ENCODE results near the gene APP. TPM values are rescaled to one million over a fixed set of nuclear protein-coding genes. Genes with fewer than 3 reads are reported as not detected.

Gene APP
- total RNA-seq, 4 donors from 2014 or later: 471 to 1,291 (median 672) TPM

DNA sequence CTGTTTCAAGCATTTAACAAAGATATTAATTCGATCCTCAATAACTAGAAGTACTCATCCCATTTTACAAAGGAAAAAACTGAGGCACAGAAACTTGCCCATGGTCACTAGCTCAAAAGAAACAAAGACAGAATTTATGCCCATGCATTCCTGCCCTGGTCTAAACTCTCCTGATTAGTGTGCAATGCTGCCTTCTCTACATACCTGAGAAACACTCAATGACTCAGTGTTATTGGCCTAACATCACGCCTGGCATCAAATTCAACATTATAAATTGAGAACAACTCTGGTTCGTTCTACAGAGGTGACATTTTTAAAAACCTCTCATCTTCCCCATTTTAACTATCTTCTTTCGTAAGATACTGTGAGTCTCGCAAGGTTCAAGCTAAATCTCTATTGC, 5.2 kb downstream of the APP start:
- in situ Hi-C loops (cut with MboI; ENCODE audit: low pct_ligation_motif_present in 1 of 4, low pct_unique_long_range_greater_than_20kb in 1 of 4, low sequenced_read_pairs in 3 of 4): loop anchor here in 1 of 4 donors (25.0 kb wide), 1 partner anchor 278 kb away; no protein-coding TSS in a partner anchor
- TF ChIP-seq, protein P1, sequence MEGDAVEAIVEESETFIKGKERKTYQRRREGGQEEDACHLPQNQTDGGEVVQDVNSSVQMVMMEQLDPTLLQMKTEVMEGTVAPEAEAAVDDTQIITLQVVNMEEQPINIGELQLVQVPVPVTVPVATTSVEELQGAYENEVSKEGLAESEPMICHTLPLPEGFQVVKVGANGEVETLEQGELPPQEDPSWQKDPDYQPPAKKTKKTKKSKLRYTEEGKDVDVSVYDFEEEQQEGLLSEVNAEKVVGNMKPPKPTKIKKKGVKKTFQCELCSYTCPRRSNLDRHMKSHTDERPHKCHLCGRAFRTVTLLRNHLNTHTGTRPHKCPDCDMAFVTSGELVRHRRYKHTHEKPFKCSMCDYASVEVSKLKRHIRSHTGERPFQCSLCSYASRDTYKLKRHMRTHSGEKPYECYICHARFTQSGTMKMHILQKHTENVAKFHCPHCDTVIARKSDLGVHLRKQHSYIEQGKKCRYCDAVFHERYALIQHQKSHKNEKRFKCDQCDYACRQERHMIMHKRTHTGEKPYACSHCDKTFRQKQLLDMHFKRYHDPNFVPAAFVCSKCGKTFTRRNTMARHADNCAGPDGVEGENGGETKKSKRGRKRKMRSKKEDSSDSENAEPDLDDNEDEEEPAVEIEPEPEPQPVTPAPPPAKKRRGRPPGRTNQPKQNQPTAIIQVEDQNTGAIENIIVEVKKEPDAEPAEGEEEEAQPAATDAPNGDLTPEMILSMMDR (IDR thresholded peaks at IDR 0.05): no peak
- TF ChIP-seq POLR2AphosphoS5 (IDR thresholded peaks at IDR 0.05) (no peak), EP300 (IDR thresholded peaks at IDR 0.05; ENCODE audit: low read depth) (no peak), POLR2A (IDR thresholded peaks at IDR 0.05) (no peak)
- intact Hi-C loops (cut with DNase I; ENCODE audit: low total_unique reads): no loop called here
- H3K9me3 ChIP-seq: no peaks in the 10 kb centered on the region
- H3K27ac ChIP-seq: peak overlapping the region in 1 of 4 donors; percentile 26
- H3K4me3 ChIP-seq: no peak overlapping the region
- 76 to 80% methylated on average over 5 of the region's 5 CpGs for WGBS, 2 donors (ENCODE audit: low coverage in 1 of 2)
- no peaks in the 10 kb centered on the region for H3K27me3 ChIP-seq
- peaks cover 0 to 50% (median 27%) of the 10 kb centered on the region in 4 donors for H3K4me1 ChIP-seq
- DNase-seq: no peak
- no peaks in the 10 kb centered on the region for H3K36me3 ChIP-seq

GRCh38 chr21:26164311-26164710, 6.3 kb downstream of the APP start:
- no peak overlapping the region for H3K27ac ChIP-seq
- TF ChIP-seq EP300 (IDR thresholded peaks at IDR 0.05; ENCODE audit: low read depth): no peak
- TF ChIP-seq POLR2AphosphoS5 (IDR thresholded peaks at IDR 0.05): no peak
- peaks cover 0 to 58% (median 29%) of the 10 kb centered on the region in 4 donors for H3K4me1 ChIP-seq
- intact Hi-C loops (cut with DNase I; ENCODE audit: low total_unique reads): no loop called here
- 20 to 46% methylated on average over 1 to 2 of the region's 2 CpGs for WGBS, 2 donors (ENCODE audit: low coverage in 1 of 2)
- no peak for DNase-seq
- H3K27me3 ChIP-seq: no peaks in the 10 kb centered on the region
- no peaks in the 10 kb centered on the region for H3K9me3 ChIP-seq
- H3K36me3 ChIP-seq: no peaks in the 10 kb centered on the region
- in situ Hi-C loops (cut with MboI; ENCODE audit: low pct_ligation_motif_present in 1 of 4, low pct_unique_long_range_greater_than_20kb in 1 of 4, low sequenced_read_pairs in 3 of 4): loop anchor here in 1 of 4 donors (25.0 kb wide), 1 partner anchor 277 kb away; no protein-coding TSS in a partner anchor
- H3K4me3 ChIP-seq: no peak overlapping the region

- intact Hi-C loops (cut with DNase I; ENCODE audit: low total_unique reads) (no loop called here), in situ Hi-C loops (cut with MboI; ENCODE audit: low pct_ligation_motif_present in 1 of 4, low pct_unique_long_range_greater_than_20kb in 1 of 4, low sequenced_read_pairs in 3 of 4) (loop anchor here in 1 of 4 donors (25.0 kb wide), 1 partner anchor 275 kb away; no protein-coding TSS in a partner anchor)
- TF ChIP-seq POLR2A (IDR thresholded peaks at IDR 0.05): no peak
- TF ChIP-seq EP300 (IDR thresholded peaks at IDR 0.05; ENCODE audit: low read depth): no peak
- DNase-seq: no peak
- H3K9me3 ChIP-seq: no peaks in the 10 kb centered on the region
- no peaks in the 10 kb centered on the region for H3K27me3 ChIP-seq
- 77 to 87% methylated on average over 2 to 4 of the region's 4 CpGs for WGBS, 2 donors (ENCODE audit: low coverage in 1 of 2)
- no peak overlapping the region for H3K27ac ChIP-seq
- peaks cover 7 to 58% (median 26%) of the 10 kb centered on the region in 4 donors for H3K4me1 ChIP-seq
- no peaks in the 10 kb centered on the region for H3K36me3 ChIP-seq
- H3K4me3 ChIP-seq: no peak overlapping the region
These were observed 8.5 kb downstream of the APP start for GRCh38 chr21:26162081-26162480.

DNA sequence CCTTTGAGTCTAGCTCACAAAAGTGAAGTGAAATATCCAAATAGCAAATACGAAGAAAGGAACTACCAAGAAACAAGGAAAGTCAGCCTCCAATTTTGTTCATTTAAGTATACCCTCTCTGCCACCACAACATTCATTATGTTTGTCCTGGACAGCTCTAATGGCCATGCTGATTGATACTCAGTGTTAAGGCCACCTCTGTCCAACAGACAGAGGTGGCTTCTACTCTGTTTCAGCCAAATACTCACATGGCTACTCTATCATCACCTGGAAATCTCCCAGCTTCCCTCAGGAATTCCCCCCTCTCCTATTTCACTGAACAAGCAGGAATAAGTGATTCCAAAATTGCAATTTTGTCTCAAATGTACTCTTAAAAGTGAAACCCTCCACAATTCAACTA, 10.7 kb downstream of the APP start:
- DNase-seq: no peak
- Histone ChIP-seq H3K4me3 (no peak overlapping the region), H3K27me3 (no peaks in the 10 kb centered on the region), H3K27ac (no peak overlapping the region), H3K36me3 (no peaks in the 10 kb centered on the region), H3K9me3 (no peaks in the 10 kb centered on the region), H3K4me1 (peaks cover 8 to 38% (median 19%) of the 10 kb centered on the region in 4 donors)
- intact Hi-C loops (cut with DNase I; ENCODE audit: low total_unique reads) (no loop called here), in situ Hi-C loops (cut with MboI; ENCODE audit: low pct_ligation_motif_present in 1 of 4, low pct_unique_long_range_greater_than_20kb in 1 of 4, low sequenced_read_pairs in 3 of 4) (loop anchor here in 1 of 4 donors (25.0 kb wide), 1 partner anchor 273 kb away; no protein-coding TSS in a partner anchor)
- TF ChIP-seq EP300 (IDR thresholded peaks at IDR 0.05; ENCODE audit: low read depth): no peak
- TF ChIP-seq POLR2A (IDR thresholded peaks at IDR 0.05): no peak
- no peak for TF ChIP-seq POLR2AphosphoS5 (IDR thresholded peaks at IDR 0.05)
- TF ChIP-seq, protein P1 (IDR thresholded peaks at IDR 0.05): no peak
- WGBS, 2 donors (ENCODE audit: low coverage in 1 of 2): 87 to 90% methylated on average over 1 of the region's 1 CpG

GRCh38 chr21:26157801-26158200, 12.8 kb downstream of the APP start:
- intact Hi-C loops (cut with DNase I; ENCODE audit: low total_unique reads): no loop called here
- DNase-seq: no peak
- Histone ChIP-seq H3K27ac (peak overlapping the region in 3 of 4 donors; percentile 55 to 61 (median 57)), H3K4me3 (no peak overlapping the region), H3K27me3 (no peaks in the 10 kb centered on the region), H3K36me3 (no peaks in the 10 kb centered on the region), H3K4me1 (peaks cover 19 to 49% (median 29%) of the 10 kb centered on the region in 4 donors), H3K9me3 (no peaks in the 10 kb centered on the region)
- in situ Hi-C loops (cut with MboI; ENCODE audit: low pct_ligation_motif_present in 1 of 4, low pct_unique_long_range_greater_than_20kb in 1 of 4, low sequenced_read_pairs in 3 of 4): loop anchor here in 1 of 4 donors (25.0 kb wide), 1 partner anchor 270 kb away; no protein-coding TSS in a partner anchor
- 47 to 67% methylated on average over 2 of the region's 2 CpGs for WGBS, 2 donors (ENCODE audit: low coverage in 1 of 2)
- no peak for TF ChIP-seq POLR2AphosphoS5 (IDR thresholded peaks at IDR 0.05)
- TF ChIP-seq, protein P1 (IDR thresholded peaks at IDR 0.05): no peak
- no peak for TF ChIP-seq POLR2A (IDR thresholded peaks at IDR 0.05)
- TF ChIP-seq EP300 (IDR thresholded peaks at IDR 0.05; ENCODE audit: low read depth): no peak
